ENCODE data around the gene HMCN2. TPM values are rescaled to one million over a fixed set of nuclear protein-coding genes. Genes with fewer than 3 reads are reported as not detected.

Gene HMCN2
- polyA plus RNA-seq, 1 of the 3 experiments (the other 2 are of a cell fraction) = 0.15 TPM

DNA sequence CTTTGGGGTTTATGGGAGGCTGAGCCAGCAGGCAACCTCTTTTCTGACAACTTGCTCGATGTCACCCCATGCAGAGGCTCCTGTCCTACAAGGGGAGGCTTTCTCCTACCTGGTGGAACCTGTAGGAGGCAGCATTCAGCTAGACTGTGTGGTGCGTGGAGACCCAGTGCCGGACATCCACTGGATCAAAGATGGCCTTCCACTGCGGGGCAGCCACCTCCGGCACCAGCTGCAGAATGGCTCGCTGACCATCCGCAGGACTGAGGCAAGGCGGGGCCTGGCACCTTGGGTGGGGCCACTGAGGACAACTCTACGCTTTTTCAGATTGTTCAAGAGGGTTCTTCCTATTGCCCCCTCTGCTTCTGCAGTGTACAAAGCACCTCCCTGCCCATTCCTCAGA, 143.1 kb downstream of the HMCN2 start (continued):
- TF ChIP-seq TEAD4 (IDR thresholded peaks at IDR 0.05; ENCODE audit: borderline replicate concordance, insufficient read depth) = no peak
- TF ChIP-seq RXRA (IDR thresholded peaks at IDR 0.05; ENCODE audit: borderline replicate concordance, low read depth) = no peak
- no peak for TF ChIP-seq FOXM1 (IDR thresholded peaks at IDR 0.05; ENCODE audit: low read depth)
- no peak for TF ChIP-seq FOXJ3 (CRISPR knock-in tag; IDR thresholded peaks at IDR 0.05)
- TF ChIP-seq GABPA (IDR thresholded peaks at IDR 0.05; ENCODE audit: low read depth) = no peak

DNA sequence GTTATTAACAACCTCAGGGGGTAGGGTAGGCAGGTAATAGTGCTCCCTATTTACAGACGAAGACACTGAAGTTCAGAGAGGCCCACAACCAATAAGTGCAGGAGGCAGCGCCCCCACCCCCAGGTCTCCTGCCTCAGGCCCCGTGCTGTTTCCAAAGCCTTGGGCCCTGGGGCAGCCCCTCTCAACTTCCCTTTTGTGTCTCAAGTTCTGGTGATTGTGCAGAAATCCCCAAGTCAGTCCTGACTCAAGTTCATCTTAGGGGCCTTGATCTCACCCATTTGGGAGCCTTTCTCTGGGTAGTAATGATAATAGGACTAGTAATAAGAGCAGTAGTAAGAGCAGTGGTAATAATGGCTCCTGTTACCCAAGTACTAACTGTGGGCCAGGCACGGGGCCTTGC, 143.7 kb downstream of the HMCN2 start:
- Histone ChIP-seq H3K9me3 (no peaks in the 10 kb centered on the region), H3K79me2 (ENCODE audit: insufficient read depth) (no peaks in the 10 kb centered on the region)

DNA sequence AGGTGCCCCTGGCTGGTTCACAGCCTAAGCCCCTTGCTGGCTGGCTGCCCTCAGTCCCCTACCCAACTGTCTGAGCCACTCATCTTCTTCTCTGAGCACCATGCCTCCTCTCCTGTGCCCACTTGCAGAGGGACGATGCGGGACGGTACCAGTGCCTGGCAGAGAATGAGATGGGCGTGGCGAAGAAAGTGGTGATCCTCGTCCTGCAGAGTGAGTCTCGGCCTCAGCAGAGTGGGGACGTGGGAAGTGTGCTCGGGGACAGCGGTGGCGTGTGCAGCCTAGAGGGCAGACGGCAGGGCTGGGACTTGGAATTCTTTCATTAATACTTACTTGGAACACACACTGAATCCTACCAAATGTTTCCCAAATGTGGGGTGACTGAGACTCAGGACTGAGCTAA, 144.9 kb downstream of the HMCN2 start:
- 80% methylated on average over 10 of the region's 12 CpGs for WGBS (ENCODE audit: low lambda C conversion rate)
- POLR2A ChIA-PET = no interaction called here
- CTCF ChIA-PET = no interaction called here

More for the DNA sequence above, 143.7 kb downstream of the HMCN2 start:
- CTCF ChIA-PET = no interaction called here
- Histone ChIP-seq H3K9me2 (no peaks in the 10 kb centered on the region), H3K4me1 (ENCODE audit: control insufficient read depth in 1 of 2, insufficient read depth in 2 of 2, low read depth in 1 of 2, low read length in 1 of 2) (no peaks in the 10 kb centered on the region; a peak in 1 of 4 replicates), H3F3A (replicated peaks; ENCODE audit: insufficient read depth) (no peaks in the 10 kb centered on the region), H3K4me3 (ENCODE audit: low read depth in 2 of 2, low read length in 1 of 2) (no peak overlapping the region), H3K9ac (no peak overlapping the region), H3K36me3 (replicated peaks in 1 of 2; ENCODE audit: control insufficient read depth in 1 of 2, insufficient read depth in 2 of 2, low read length in 1 of 2) (no peaks in the 10 kb centered on the region), H3K27me3 (ENCODE audit: insufficient read depth) (0 out of 2 replicates have a peak, but pooled peaks cover 4% of the 10 kb centered on the region), H4K20me1 (ENCODE audit: insufficient read depth) (no peaks in the 10 kb centered on the region), H3K4me2 (no peak overlapping the region), H3K27ac (ENCODE audit: low read depth in 2 of 2, low read length in 1 of 2) (no peak overlapping the region), H2AFZ (ENCODE audit: low read depth) (no peak overlapping the region)
- WGBS (ENCODE audit: low lambda C conversion rate) = 55% methylated on average over 4 of the region's 4 CpGs
- no peak for DNase-seq
- TF ChIP-seq NRF1 (IDR thresholded peaks at IDR 0.05; ENCODE audit: low read depth, low read length) (no peak), SMC3 (IDR thresholded peaks at IDR 0.05; ENCODE audit: low read depth, low read length) (no peak), FOXJ3 (CRISPR knock-in tag; IDR thresholded peaks at IDR 0.05) (no peak)
- POLR2A ChIA-PET = no interaction called here

More for the DNA sequence above, 144.9 kb downstream of the HMCN2 start:
- no peaks in the 10 kb centered on the region for H3K9me2 ChIP-seq
- H3K4me1 ChIP-seq (ENCODE audit: control insufficient read depth in 1 of 2, insufficient read depth in 2 of 2, low read depth in 1 of 2, low read length in 1 of 2) = peaks cover 0 to 4% of the 10 kb centered on the region in 2 experiments; a peak in 1 of 4 replicates
- no peaks in the 10 kb centered on the region for H3K9me3 ChIP-seq
- DNase-seq = no peak
- no peaks in the 10 kb centered on the region for H3K36me3 ChIP-seq (replicated peaks in 1 of 2; ENCODE audit: control insufficient read depth in 1 of 2, insufficient read depth in 2 of 2, low read length in 1 of 2)
- H3K27me3 ChIP-seq (ENCODE audit: insufficient read depth) = 0 out of 2 replicates have a peak, but pooled peaks cover 4% of the 10 kb centered on the region
- no peak overlapping the region for H3K9ac ChIP-seq
- H2AFZ ChIP-seq (ENCODE audit: low read depth) = no peak overlapping the region
- TF ChIP-seq, protein P1, sequence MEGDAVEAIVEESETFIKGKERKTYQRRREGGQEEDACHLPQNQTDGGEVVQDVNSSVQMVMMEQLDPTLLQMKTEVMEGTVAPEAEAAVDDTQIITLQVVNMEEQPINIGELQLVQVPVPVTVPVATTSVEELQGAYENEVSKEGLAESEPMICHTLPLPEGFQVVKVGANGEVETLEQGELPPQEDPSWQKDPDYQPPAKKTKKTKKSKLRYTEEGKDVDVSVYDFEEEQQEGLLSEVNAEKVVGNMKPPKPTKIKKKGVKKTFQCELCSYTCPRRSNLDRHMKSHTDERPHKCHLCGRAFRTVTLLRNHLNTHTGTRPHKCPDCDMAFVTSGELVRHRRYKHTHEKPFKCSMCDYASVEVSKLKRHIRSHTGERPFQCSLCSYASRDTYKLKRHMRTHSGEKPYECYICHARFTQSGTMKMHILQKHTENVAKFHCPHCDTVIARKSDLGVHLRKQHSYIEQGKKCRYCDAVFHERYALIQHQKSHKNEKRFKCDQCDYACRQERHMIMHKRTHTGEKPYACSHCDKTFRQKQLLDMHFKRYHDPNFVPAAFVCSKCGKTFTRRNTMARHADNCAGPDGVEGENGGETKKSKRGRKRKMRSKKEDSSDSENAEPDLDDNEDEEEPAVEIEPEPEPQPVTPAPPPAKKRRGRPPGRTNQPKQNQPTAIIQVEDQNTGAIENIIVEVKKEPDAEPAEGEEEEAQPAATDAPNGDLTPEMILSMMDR (IDR thresholded peaks at IDR 0.05) = no peak
- no peak for TF ChIP-seq FOXJ3 (CRISPR knock-in tag; IDR thresholded peaks at IDR 0.05)
- TF ChIP-seq GABPA (IDR thresholded peaks at IDR 0.05; ENCODE audit: low read depth) = no peak
- no peak for TF ChIP-seq GATA2 (CRISPR knock-in tag; IDR thresholded peaks at IDR 0.05)
- TF ChIP-seq YY1 (IDR thresholded peaks at IDR 0.05; ENCODE audit: low read depth) = no peak
- no peak for TF ChIP-seq TAF1 (IDR thresholded peaks at IDR 0.05; ENCODE audit: borderline replicate concordance, low read depth, low read length)
- TF ChIP-seq, protein P2, sequence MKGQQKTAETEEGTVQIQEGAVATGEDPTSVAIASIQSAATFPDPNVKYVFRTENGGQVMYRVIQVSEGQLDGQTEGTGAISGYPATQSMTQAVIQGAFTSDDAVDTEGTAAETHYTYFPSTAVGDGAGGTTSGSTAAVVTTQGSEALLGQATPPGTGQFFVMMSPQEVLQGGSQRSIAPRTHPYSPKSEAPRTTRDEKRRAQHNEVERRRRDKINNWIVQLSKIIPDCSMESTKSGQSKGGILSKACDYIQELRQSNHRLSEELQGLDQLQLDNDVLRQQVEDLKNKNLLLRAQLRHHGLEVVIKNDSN (IDR thresholded peaks at IDR 0.05; ENCODE audit: borderline replicate concordance, low read depth) = no peak
- TF ChIP-seq JUND (IDR thresholded peaks at IDR 0.05) = no peak
- TF ChIP-seq SMC3 (IDR thresholded peaks at IDR 0.05; ENCODE audit: low read depth, low read length) = no peak
- no peak for TF ChIP-seq RXRA (IDR thresholded peaks at IDR 0.05; ENCODE audit: borderline replicate concordance, low read depth)
- no peak for TF ChIP-seq RFX5 (IDR thresholded peaks at IDR 0.05; ENCODE audit: low read length)
- TF ChIP-seq, protein P3, sequence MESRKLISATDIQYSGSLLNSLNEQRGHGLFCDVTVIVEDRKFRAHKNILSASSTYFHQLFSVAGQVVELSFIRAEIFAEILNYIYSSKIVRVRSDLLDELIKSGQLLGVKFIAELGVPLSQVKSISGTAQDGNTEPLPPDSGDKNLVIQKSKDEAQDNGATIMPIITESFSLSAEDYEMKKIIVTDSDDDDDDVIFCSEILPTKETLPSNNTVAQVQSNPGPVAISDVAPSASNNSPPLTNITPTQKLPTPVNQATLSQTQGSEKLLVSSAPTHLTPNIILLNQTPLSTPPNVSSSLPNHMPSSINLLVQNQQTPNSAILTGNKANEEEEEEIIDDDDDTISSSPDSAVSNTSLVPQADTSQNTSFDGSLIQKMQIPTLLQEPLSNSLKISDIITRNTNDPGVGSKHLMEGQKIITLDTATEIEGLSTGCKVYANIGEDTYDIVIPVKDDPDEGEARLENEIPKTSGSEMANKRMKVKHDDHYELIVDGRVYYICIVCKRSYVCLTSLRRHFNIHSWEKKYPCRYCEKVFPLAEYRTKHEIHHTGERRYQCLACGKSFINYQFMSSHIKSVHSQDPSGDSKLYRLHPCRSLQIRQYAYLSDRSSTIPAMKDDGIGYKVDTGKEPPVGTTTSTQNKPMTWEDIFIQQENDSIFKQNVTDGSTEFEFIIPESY (IDR thresholded peaks at IDR 0.05; ENCODE audit: borderline replicate concordance, low read depth) = no peak
- TF ChIP-seq NFIC (IDR thresholded peaks at IDR 0.05; ENCODE audit: borderline replicate concordance) = no peak
- H3K4me3 ChIP-seq (ENCODE audit: low read depth in 2 of 2, low read length in 1 of 2) = no peak overlapping the region
- H3K27ac ChIP-seq (ENCODE audit: low read depth in 2 of 2, low read length in 1 of 2) = no peak overlapping the region
- no peak overlapping the region for H3K4me2 ChIP-seq
- H3F3A ChIP-seq (replicated peaks; ENCODE audit: insufficient read depth) = no peaks in the 10 kb centered on the region
- H3K79me2 ChIP-seq (ENCODE audit: insufficient read depth) = no peaks in the 10 kb centered on the region
- no peaks in the 10 kb centered on the region for H4K20me1 ChIP-seq (ENCODE audit: insufficient read depth)
